Activated CD8-positive, alpha-beta T cell treated with anti-CD3 and anti-CD28 coated beads, Interleukin-2, amount 10 ng/mL, durations not matched to agents 7 days and 5 days (primary cell): ENCODE measurements around the gene RAB2B. TPM values are rescaled to one million over a fixed set of nuclear protein-coding genes. Genes with fewer than 3 reads are reported as not detected.

Source experiments
- ATAC-seq: fragments of 150-1000 bp; cut with Tn5 transposase; one replicate; pipeline ENCODE4 v1.10.0; 2021; ENCODE audit warnings: moderate library complexity
- CTCF ChIA-PET: fragments of 350-600 bp; sonication (Branson Sonifier 250); formaldehyde crosslinking; loops from one replicate; lab custom pipeline; 2021; ENCODE audit warnings: antibody characterized with exemption; lab: Charles Lee
- POLR2A ChIA-PET: fragments of 350-600 bp; sonication (Branson Sonifier 250); formaldehyde crosslinking; loops from one replicate; lab custom pipeline; 2021; ENCODE audit warnings: antibody characterized with exemption; lab: Charles Lee
- DNase-seq: peaks from one replicate; pipeline ENCODE4 v3.0.0-alpha.2; 2020
- H3K27ac Mint-ChIP-seq: one replicate; pipeline ENCODE4 v1.8.0; 2021; ENCODE audit warnings: mild to moderate bottlenecking, mixed read lengths
- H3K27me3 Mint-ChIP-seq: one replicate; pipeline ENCODE4 v1.8.0; 2021; ENCODE audit warnings: low read depth, mixed read lengths
- H3K36me3 Mint-ChIP-seq: one replicate; pipeline ENCODE4 v1.8.0; 2021; ENCODE audit warnings: low read depth, mixed read lengths
- H3K4me1 Mint-ChIP-seq: one replicate; pipeline ENCODE4 v1.8.0; 2021; ENCODE audit warnings: low read depth, mixed read lengths
- H3K4me3 Mint-ChIP-seq: one replicate; pipeline ENCODE4 v1.8.0; 2021; ENCODE audit warnings: mild to moderate bottlenecking, mixed read lengths
- H3K9me3 Mint-ChIP-seq: one replicate; pipeline ENCODE4 v1.8.0; 2022; ENCODE audit warnings: mixed read lengths; ENCODE audit not compliant: insufficient read depth
- total RNA-seq, 2 experiments: library from RNA; stranded (reverse); gene quantifications; one replicate each; pipeline ENCODE4 v1.2.3, GENCODE V29; 2021

Gene RAB2B
- total RNA-seq, 2 experiments from 2014 or later: 20.7 to 22.1 TPM

GRCh38 chr14:21510735-21511657, 34.2 kb upstream of the RAB2B start, which contains the start of gene METTL3:
TSS of gene METTL3 (minus strand) at chr14:21511340. CDS start at chr14:21511223, 117 bp downstream.
- H3K27me3 Mint-ChIP-seq: peaks cover 6% of the 10 kb centered on the region

GRCh38 chr14:21509432-21510143, 32.8 kb upstream of the RAB2B start:
- Mint-ChIP-seq H3K27ac (peak overlapping the region; percentile 99), H3K4me1 (peaks cover 42% of the 10 kb centered on the region), H3K9me3 (no peaks in the 10 kb centered on the region), H3K4me3 (peak overlapping the region; percentile 96), H3K27me3 (peaks cover 5% of the 10 kb centered on the region), H3K36me3 (peaks cover 37% of the 10 kb centered on the region)
- peak; percentile 13 for DNase-seq
- ChIA-PET CTCF (interaction anchor here (1.0 to 7.5 kb wide), 3 partner anchors 9 to 46 kb away, joined by 3 to 104 read pairs (median 20); partner anchors contain the start of genes RAB2B and TOX4), POLR2A (interaction anchor here (0.7 to 2.7 kb wide), 6 partner anchors 8 to 53 kb away, joined by 3 to 21 read pairs (median 7); partner anchors contain the start of genes RAB2B, SALL2 and TOX4)
- no peak for ATAC-seq

More at GRCh38 chr14:21510735-21511657, 34.2 kb upstream of the RAB2B start, which contains the start of gene METTL3:
- H3K27ac Mint-ChIP-seq: peak within 1 kb of the TSS; percentile 99
- peaks cover 33% of the 10 kb centered on the region for H3K36me3 Mint-ChIP-seq
- ChIA-PET CTCF (interaction anchor here (0.8 to 7.5 kb wide), 7 partner anchors 10 to 46 kb away, joined by 4 to 104 read pairs (median 5); partner anchors contain the start of genes RAB2B, SALL2 and TOX4), POLR2A (interaction anchor here (0.6 to 2.7 kb wide), 17 partner anchors 8 to 1496 kb away, joined by 3 to 21 read pairs (median 4); partner anchors contain the start of genes CHD8, RAB2B, SALL2 and SUPT16H)
- H3K4me3 Mint-ChIP-seq: peak within 1 kb of the TSS; percentile 96
- DNase-seq (peak; percentile 97), ATAC-seq (peak; percentile 99)
- no peaks in the 10 kb centered on the region for H3K9me3 Mint-ChIP-seq
- H3K4me1 Mint-ChIP-seq: peaks cover 32% of the 10 kb centered on the region

GRCh38 chr14:21506557-21506956, 29.8 kb upstream of the RAB2B start:
- Mint-ChIP-seq H3K27me3 (no peaks in the 10 kb centered on the region), H3K27ac (no peak overlapping the region), H3K36me3 (peaks cover 53% of the 10 kb centered on the region), H3K9me3 (no peaks in the 10 kb centered on the region), H3K4me1 (peaks cover 46% of the 10 kb centered on the region), H3K4me3 (no peak overlapping the region)
- ATAC-seq: no peak
- DNase-seq: no peak
- ChIA-PET CTCF (no interaction called here), POLR2A (no interaction called here)

GRCh38 chr14:21505012-21505553, 28.3 kb upstream of the RAB2B start:
- ATAC-seq: peak; percentile 71
- Mint-ChIP-seq H3K9me3 (no peaks in the 10 kb centered on the region), H3K27ac (peak overlapping the region; percentile 71), H3K4me3 (peak overlapping the region; percentile 15), H3K36me3 (peaks cover 61% of the 10 kb centered on the region), H3K27me3 (no peaks in the 10 kb centered on the region), H3K4me1 (peaks cover 44% of the 10 kb centered on the region)
- ChIA-PET CTCF (interaction anchor here (0.6 to 0.9 kb wide), 2 partner anchors 23 to 52 kb away, joined by 3 read pairs; no protein-coding TSS in a partner anchor), POLR2A (no interaction called here)
- DNase-seq: peak; percentile 55

- Mint-ChIP-seq H3K27me3 (no peaks in the 10 kb centered on the region), H3K9me3 (no peaks in the 10 kb centered on the region), H3K36me3 (peaks cover 68% of the 10 kb centered on the region), H3K4me3 (no peak overlapping the region), H3K27ac (no peak overlapping the region), H3K4me1 (peaks cover 49% of the 10 kb centered on the region)
- ChIA-PET CTCF (interaction anchor here (1.2 to 6.3 kb wide), 2 partner anchors 7 to 54 kb away, joined by 4 to 104 read pairs; partner anchors contain the start of gene METTL3), POLR2A (no interaction called here)
- ATAC-seq: no peak
- peak; percentile 15 for DNase-seq
Observed at GRCh38 chr14:21503376-21503775, 26.6 kb upstream of the RAB2B start.

GRCh38 chr14:21501568-21501967, 24.8 kb upstream of the RAB2B start:
- no peaks in the 10 kb centered on the region for H3K9me3 Mint-ChIP-seq
- no peak for ATAC-seq
- ChIA-PET CTCF (interaction anchor here (1.4 to 6.3 kb wide), 3 partner anchors 9 to 55 kb away, joined by 4 to 104 read pairs (median 57); partner anchors contain the start of genes METTL3, RAB2B and TOX4), POLR2A (interaction anchor here (0.7 to 1.4 kb wide), 4 partner anchors 8 to 1417 kb away, joined by 3 to 4 read pairs (median 3); partner anchors contain the start of genes RAB2B and TOX4)
- peaks cover 66% of the 10 kb centered on the region for H3K36me3 Mint-ChIP-seq
- H3K4me1 Mint-ChIP-seq: peaks cover 37% of the 10 kb centered on the region
- no peak for DNase-seq
- H3K27ac Mint-ChIP-seq: peak overlapping the region; percentile 33
- no peaks in the 10 kb centered on the region for H3K27me3 Mint-ChIP-seq
- H3K4me3 Mint-ChIP-seq: no peak overlapping the region

- H3K27me3 Mint-ChIP-seq: no peaks in the 10 kb centered on the region
- no peak overlapping the region for H3K4me3 Mint-ChIP-seq
- no peaks in the 10 kb centered on the region for H3K9me3 Mint-ChIP-seq
- H3K27ac Mint-ChIP-seq: peak overlapping the region; percentile 40
- ChIA-PET CTCF (interaction anchor here (0.6 to 6.3 kb wide), 35 partner anchors 9 to 1071 kb away, joined by 3 to 104 read pairs (median 5); partner anchors contain the start of genes CHD8, METTL3, RAB2B and SALL2), POLR2A (interaction anchor here (1.0 to 2.0 kb wide), 7 partner anchors 9 to 58 kb away, joined by 3 to 9 read pairs (median 7); partner anchors contain the start of genes CHD8 and METTL3)
- DNase-seq (peak; percentile 53), ATAC-seq (peak; percentile 59)
- H3K36me3 Mint-ChIP-seq: peaks cover 79% of the 10 kb centered on the region
- peaks cover 21% of the 10 kb centered on the region for H3K4me1 Mint-ChIP-seq
Observed at GRCh38 chr14:21498540-21499526, 22.1 kb upstream of the RAB2B start.

- Mint-ChIP-seq H3K27me3 (no peaks in the 10 kb centered on the region), H3K27ac (no peak overlapping the region), H3K9me3 (no peaks in the 10 kb centered on the region), H3K4me1 (peaks cover 15% of the 10 kb centered on the region), H3K4me3 (no peak overlapping the region), H3K36me3 (peaks cover 73% of the 10 kb centered on the region)
- POLR2A ChIA-PET: interaction anchor here (1.5 kb wide), 1 partner anchor 15 kb away, joined by 5 read pairs; the partner anchor contains the start of gene METTL3
- DNase-seq: no peak
- CTCF ChIA-PET: interaction anchor here (3.2 kb wide), 1 partner anchor 62 kb away, joined by 86 read pairs; no protein-coding TSS in a partner anchor
- no peak for ATAC-seq
Observed at GRCh38 chr14:21496453-21496852, 19.7 kb upstream of the RAB2B start.

- no peak overlapping the region for H3K27ac Mint-ChIP-seq
- H3K4me3 Mint-ChIP-seq: no peak overlapping the region
- no peak for DNase-seq
- ChIA-PET CTCF (interaction anchor here (0.6 to 1.6 kb wide), 6 partner anchors 13 to 1492 kb away, joined by 3 to 4 read pairs (median 3); partner anchors contain the start of genes METTL3 and TOX4), POLR2A (interaction anchor here (0.5 to 1.5 kb wide), 5 partner anchors 12 to 363 kb away, joined by 3 to 5 read pairs (median 4); partner anchors contain the start of genes METTL3, RAB2B and TOX4)
- no peaks in the 10 kb centered on the region for H3K27me3 Mint-ChIP-seq
- ATAC-seq: no peak
- H3K4me1 Mint-ChIP-seq: peaks cover 13% of the 10 kb centered on the region
- H3K9me3 Mint-ChIP-seq: no peaks in the 10 kb centered on the region
- H3K36me3 Mint-ChIP-seq: peaks cover 68% of the 10 kb centered on the region
Observed at GRCh38 chr14:21494902-21495762, 18.4 kb upstream of the RAB2B start.
